D721Med (cell line): Measurements from ENCODE around the gene NR0B2.
A peak's percentile ranks its signal among the peaks of the same experiment; 100 is the strongest.

ENCODE experiments used
- DNase-seq: peaks from one replicate; pipeline ENCODE4 v3.0.0; 2011; ENCODE audit warnings: low spot score; ENCODE audit not compliant: insufficient read length
- FAIRE-seq: peaks from 2 replicates; lab custom pipeline; 2011; peaks lifted over from hg19 to GRCh38; lab: Jason Lieb, UNC
- TF ChIP-seq, protein P1 (sequence below): IDR thresholded peaks from 2 replicates; pipeline ENCODE4 v1.5.1; 2012; ENCODE audit warnings: mild to moderate bottlenecking, control low read depth; ENCODE audit not compliant: insufficient read depth; ENCODE audit errors: missing control alignments

Gene NR0B2

DNA sequence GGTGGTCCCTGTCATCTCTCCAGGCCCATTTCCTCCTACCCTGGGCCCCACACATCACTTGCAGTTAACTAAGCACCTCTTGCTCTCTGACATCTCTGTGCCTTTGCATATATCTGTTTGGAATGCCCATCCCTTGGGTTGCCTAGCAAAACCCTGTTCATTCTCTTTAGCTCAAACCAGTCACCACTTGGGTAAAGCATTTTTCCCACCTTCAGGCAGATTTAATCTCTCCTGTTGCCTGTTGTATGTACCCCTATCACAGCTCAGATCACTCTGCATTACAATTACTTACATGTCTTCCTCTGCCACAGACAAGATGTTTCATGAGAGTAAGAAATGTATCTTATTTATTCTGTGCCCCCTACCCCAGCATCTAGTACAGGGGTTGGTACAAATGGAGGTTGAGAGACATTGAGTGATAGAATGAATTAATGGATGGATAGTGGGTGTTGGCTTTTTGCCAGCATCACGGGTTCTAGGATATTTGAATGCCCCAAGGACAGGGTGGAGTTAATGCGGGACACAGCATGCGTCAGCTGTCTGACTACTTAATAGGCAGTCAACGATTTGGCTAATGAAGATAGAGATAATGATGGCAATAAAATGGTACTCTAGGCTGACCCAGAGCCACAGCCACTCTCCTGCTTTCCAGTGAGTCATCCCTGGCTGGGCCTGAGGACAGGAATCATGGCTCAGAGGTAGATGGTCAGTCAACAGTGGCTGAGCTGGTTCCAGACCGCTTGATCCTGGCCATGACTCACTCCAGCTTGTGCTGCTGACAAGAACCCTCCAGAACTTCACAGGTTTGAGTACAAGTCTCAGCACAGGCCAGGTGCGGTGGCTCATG is 6.5 kb downstream of the NR0B2 start:
- TF ChIP-seq, protein P1, sequence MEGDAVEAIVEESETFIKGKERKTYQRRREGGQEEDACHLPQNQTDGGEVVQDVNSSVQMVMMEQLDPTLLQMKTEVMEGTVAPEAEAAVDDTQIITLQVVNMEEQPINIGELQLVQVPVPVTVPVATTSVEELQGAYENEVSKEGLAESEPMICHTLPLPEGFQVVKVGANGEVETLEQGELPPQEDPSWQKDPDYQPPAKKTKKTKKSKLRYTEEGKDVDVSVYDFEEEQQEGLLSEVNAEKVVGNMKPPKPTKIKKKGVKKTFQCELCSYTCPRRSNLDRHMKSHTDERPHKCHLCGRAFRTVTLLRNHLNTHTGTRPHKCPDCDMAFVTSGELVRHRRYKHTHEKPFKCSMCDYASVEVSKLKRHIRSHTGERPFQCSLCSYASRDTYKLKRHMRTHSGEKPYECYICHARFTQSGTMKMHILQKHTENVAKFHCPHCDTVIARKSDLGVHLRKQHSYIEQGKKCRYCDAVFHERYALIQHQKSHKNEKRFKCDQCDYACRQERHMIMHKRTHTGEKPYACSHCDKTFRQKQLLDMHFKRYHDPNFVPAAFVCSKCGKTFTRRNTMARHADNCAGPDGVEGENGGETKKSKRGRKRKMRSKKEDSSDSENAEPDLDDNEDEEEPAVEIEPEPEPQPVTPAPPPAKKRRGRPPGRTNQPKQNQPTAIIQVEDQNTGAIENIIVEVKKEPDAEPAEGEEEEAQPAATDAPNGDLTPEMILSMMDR = no peak
- no peak for DNase-seq

DNA sequence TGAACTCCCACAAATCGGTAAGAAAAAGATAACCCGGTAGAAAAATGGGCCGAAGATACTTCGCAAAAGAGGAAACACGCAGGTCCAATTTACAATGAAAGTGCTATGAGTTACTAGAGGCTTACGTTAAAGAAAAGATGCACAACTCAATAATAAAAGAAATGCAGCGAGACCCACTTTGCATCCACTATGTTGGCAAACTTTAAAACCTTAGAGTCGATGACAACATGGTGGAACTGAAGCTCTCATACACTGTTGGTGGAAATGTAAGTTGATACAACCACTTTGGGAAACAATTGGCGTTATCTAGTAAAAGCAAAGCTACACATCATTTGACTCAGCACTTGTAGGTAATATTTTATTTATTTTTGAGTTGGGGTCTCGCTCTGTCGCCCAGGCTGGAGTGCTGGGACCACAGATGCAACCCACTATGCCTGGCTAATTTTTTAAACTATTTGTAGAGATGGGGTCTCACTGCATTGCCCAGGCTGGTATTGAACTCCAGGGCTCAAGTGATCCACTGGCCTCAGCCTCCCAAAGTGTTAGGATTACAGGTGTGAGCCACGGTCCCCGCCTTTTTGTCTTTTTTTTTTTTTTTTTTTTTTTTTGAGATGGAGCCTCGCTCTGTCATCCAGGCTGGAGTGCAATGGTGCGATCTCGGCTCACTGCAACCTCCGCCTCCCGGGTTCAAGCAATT is 12.8 kb downstream of the NR0B2 start:
- TF ChIP-seq, protein P1 = no peak
- FAIRE-seq (no peak), DNase-seq (no peak)

More for the DNA sequence above, 6.5 kb downstream of the NR0B2 start:
- no peak for FAIRE-seq

DNA sequence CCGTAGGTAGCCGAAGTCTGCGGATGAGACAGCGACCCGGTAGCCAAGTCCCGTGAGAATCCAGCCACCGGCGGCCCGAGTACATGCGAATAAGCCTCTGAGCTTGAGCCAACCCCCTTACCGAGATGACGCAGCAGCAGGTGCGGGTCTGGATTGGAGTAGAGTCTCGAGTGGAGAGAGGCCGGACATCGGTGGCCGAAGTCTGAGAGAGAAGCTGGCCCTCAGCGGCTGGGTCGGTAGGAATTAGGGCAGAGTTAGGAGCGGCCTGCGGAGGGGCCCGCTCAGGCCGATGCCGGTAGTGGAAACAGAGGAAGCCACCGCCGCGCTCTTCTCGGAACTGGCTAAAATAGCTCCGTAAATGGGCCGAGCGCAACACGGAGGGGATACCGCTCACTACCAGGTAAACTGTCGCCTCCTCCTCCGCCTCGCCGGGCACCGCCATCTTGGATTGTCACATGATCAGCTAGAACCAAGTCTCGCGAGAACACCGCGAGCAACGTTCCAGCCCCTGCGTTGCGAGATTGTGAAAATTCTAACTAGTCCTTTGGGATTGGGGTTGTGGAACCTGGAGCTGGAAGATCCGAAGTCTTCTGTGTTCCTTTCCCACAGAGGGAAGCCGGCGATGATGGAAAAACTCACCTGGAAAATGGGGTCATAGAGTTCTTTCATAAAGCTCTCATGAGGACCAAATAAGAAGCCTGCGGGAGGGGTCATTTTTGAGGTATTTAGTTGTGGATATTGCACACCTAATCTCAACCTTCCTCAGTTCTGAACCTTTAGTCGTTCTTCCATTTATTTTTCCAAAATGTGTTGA is 13.6 kb downstream of the NR0B2 start, which contains the start of gene GPATCH3:
TSS of gene GPATCH3 (minus strand) at position 467 of the 814 bp plus-strand sequence. CDS start at position 442, 25 bp downstream.
- DNase-seq (peak; percentile 70), FAIRE-seq (no peak)
- TF ChIP-seq, protein P1 = no peak

DNA sequence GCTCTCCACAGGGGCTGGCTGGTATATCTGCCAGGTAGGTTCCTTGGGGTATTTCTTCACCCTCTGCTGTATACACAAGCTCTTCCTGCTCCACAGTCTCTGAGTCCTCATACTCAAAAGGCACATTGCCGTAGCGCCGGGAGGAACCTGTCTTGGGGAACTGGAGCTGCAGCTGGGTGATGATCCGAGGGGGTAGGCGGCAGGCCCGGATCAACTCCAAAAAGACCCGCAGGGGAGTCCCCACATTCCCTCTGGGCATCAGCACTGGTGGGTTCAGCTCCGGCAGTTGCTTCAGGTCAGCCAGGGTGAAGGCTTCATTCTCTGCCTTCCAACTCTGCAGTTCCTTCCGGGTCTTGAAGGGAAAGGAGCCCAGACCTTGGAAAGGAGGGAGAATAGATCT is 16.4 kb downstream of the NR0B2 start:
- TF ChIP-seq, protein P1 = no peak
- DNase-seq (no peak), FAIRE-seq (no peak)

DNA sequence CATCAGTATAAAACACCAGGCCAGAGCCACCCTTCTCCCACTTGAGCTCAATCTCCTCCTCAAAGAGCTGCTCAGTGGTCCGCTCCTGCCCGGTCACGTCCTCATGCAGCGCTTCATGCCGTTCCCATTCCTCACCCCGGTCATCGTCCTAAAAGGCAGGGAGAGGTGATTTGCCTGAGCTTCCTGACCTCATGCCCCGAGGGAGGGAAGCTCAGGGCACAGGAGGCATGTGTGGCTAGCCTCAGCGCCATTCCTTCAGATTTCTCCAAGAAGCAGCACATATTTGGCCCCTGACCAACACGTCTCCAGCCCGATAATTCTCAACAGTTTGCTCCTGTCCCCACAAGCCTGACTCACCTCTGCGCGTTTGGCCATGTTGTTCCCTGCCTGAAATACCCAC is 19.5 kb downstream of the NR0B2 start:
- DNase-seq (no peak), FAIRE-seq (no peak)
- TF ChIP-seq, protein P1 = no peak

DNA sequence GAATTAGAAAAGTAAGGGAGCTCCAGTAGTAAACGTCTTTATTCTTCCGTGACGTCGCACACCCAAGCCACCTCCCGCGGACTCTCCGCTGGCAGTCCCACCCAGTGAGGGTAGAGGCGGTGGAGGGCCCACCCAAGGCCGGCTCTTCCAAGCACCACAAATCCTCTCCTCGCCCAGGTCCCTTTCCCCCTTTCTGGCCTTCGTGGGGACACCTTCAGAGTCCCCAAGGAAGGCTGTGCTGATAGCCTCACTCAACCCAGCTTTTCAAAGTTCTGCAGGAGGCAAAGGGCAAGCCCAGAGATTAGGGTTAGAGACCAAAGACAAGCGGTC is 23.3 kb downstream of the NR0B2 start:
- TF ChIP-seq, protein P1 = no peak
- FAIRE-seq = no peak
- DNase-seq = no peak
